Heart left ventricle (tissue), 13 donors: ENCODE measurements around the gene ETNPPL.

Experiments
- POLR2A ChIP-seq, 2 donors: fragments of 450-650 bp; IDR thresholded peaks; one replicate each; pipeline ENCODE4 v1.6.1; 2017; ENCODE audit warnings: antibody characterized with exemption in 2 of 2, mild to moderate bottlenecking in 2 of 2, moderate library complexity in 2 of 2
- TF ChIP-seq, protein P1 (sequence below), 12 donors: fragments of 200-600 bp; sonication (generic) in 4 of 12; IDR thresholded peaks; one replicate each; pipeline versions ENCODE4 v1.5.0 to v1.8.0; 2018 to 2022; ENCODE audit warnings: antibody characterized with exemption in 12 of 12, mild to moderate bottlenecking in 5 of 12
- donor health status: ischemic (EF 13 %, LVEDD 7.1; RV severe dilation, severe dysfunction).
- donor health status: DM: no; HTN: yes; CAD: no.
- donor health status: DM: no; HTN: no; CAD: no.
- donor health status: ischemic (EF 25% LVEDD 6.9; RV normal size, moderate dysfunction).
- donor health status: ischemic (EF 25% LVEDD 5.7; RV mildly dilated, moderate dysfunction).
- donor health status: ischemic (EF 35%, LVEDD 5.7; RV mildly dilated, moderate dysfunction).
- donor health status: nonischemic (EF 11% LVEDD 7.7; RV severe dilation, severe dysfunction).
- donor health status: DM: yes; HTN: yes; CAD: no.
- donor health status: PGD.
- donor health status: ischemic (EF 29% LVEDD 5.4; RV normal size, mild dysfunction).
- donor health status: nonischemic (EF 23%, LVEDD 6.1; RV moderate dilation, normal function).

DNA sequence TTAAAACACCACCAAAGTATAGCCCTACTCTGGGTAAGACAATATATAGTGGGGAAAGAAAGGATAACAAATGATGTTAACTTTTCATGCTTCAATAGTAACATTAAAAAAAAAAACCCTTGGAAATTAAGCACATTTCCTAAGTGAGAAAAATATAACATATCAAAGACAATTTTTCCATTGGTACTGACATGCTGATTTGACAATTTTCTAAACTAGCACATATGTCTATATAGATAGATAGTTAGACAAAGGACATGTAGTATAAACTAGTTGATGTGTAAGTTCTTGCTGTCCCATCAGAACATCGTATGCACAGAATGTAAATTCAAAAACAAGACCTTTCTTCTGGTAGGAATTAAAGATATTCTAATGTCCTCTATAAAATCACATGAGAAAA is 47.2 kb upstream of the ETNPPL start:
- TF ChIP-seq, protein P1, sequence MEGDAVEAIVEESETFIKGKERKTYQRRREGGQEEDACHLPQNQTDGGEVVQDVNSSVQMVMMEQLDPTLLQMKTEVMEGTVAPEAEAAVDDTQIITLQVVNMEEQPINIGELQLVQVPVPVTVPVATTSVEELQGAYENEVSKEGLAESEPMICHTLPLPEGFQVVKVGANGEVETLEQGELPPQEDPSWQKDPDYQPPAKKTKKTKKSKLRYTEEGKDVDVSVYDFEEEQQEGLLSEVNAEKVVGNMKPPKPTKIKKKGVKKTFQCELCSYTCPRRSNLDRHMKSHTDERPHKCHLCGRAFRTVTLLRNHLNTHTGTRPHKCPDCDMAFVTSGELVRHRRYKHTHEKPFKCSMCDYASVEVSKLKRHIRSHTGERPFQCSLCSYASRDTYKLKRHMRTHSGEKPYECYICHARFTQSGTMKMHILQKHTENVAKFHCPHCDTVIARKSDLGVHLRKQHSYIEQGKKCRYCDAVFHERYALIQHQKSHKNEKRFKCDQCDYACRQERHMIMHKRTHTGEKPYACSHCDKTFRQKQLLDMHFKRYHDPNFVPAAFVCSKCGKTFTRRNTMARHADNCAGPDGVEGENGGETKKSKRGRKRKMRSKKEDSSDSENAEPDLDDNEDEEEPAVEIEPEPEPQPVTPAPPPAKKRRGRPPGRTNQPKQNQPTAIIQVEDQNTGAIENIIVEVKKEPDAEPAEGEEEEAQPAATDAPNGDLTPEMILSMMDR (IDR thresholded peaks at IDR 0.05) = no peak
- no peak for TF ChIP-seq POLR2A (IDR thresholded peaks at IDR 0.05)
